ENCODE results near the gene IQCF2.
"Not testable (repeated sequence)": the region's sequence is repeated elsewhere in the genome, so short reads cannot be mapped to it uniquely, and the experiment has no call there.

The IQCF2 gene

DNA sequence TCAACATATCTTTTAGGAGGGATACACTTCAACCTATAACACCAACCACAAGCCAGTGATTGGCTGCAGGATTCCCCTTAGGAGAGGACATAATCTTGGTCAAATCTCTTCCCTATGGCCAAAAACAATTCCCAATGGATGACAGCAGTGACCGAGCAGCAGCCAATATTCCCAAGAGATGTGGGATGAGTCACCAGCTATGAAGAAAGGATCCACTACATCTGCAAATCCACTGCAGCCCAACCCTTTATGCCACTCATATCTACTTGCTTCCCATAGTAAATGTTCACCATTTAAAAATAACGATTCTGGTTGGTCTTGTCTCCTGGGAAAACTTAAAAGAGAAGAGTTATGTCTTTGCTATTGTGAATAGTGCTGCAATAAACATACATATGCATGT is 18.5 kb downstream of the IQCF2 start:
- peak; percentile 14 for DNase-seq

GRCh38 chr3:51886447-51886846 is 25.0 kb downstream of the IQCF2 start:
- no peak for DNase-seq

DNA sequence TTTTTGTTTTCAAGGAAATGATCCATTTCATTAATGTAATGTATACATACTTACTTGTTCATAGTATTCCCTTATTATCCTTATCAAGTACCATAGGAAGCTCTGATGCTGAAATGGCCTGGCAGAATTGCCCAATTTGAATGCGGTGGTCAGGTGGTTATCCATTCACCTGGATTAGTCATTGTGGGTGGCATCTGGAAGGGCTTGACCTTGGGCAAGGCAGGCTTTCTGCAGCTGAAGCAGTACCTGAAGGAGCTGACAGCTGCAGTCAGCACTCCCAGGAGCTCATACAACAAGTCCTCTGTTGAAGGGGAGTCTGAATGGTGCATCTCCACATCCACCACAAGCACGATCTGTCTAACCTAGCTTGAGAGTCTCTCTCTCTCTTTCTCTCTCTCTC is 26.2 kb downstream of the IQCF2 start:
- no peak for DNase-seq

DNA sequence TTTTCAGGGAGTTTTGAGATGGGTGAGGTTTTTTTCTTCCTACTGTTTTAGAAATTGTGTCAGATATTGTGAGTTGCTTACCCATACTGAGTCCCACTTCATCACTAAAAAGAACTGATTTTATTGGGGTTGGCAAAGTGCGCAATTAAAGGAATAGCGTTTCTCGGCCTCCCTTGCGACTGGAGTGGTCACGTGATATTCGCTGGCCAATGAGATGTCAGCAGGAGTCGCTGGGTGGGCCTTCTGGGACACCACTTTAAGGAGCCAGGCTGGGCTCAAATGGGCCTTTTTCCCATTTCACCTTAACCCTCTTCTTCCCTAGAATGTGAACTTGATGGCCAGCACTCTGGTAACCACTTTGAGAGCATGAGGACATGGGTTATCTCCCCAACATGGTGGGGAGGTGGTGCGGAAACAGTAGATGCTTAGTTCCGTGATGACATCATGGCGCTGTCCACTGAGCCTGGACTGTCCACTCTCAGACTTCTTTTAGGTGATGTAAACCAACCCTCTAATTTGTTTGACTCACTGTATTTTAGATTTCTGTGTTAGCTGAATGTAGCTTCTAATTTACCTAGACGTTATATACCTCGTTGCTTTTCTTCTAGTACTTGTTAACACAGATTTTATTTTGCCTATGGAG is 27.2 kb downstream of the IQCF2 start:
- no peak for DNase-seq

GRCh38 chr3:51891242-51892039 is 30.0 kb downstream of the IQCF2 start:
- DNase-seq = no peak

DNA sequence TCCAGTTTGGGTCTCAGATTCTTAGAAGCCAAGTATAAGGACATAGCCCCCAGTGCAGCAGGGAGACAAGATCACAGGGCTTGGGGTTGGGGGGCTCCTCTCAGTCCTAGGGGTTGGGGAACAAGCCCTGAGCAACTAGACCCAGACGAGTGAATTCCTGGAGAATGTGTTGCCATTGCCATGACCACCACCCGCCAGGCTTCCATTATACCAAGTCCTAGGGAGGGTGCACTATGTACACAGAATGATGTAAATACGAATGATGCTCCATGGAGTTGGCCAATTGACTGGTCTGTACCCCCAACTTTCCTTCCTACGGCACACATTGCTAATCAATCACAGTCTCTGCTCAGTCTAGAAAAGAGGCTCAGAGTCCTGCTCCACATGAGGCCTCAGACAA is 33.0 kb downstream of the IQCF2 start:
- no peak for DNase-seq

GRCh38 chr3:51894939-51895338 is 33.5 kb downstream of the IQCF2 start:
- DNase-seq = no peak

GRCh38 chr3:51896607-51897305 is 35.3 kb downstream of the IQCF2 start:
- DNase-seq = no peak

DNA sequence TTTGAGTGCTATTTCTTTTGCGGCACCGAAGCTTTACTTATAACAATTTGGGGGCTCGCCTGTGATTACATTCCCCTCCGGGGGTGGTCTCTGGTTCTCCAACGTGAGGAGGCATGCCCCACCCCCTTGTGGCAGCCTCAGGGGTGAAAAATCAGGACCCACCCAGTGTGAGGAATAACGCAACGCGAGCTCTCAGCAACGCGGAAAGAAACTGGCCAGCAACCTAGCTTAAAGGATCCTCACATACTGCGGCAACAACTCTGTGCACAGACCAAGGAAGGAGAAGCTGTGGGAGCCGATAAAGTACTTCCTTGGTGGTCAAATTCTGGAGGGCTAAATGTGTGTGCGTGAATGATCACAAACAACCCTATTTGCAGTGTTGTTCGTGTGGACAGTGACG is 36.0 kb downstream of the IQCF2 start:
- no peak for DNase-seq

- not testable (repeated sequence) for DNase-seq
Measured at GRCh38 chr3:51900043-51900442, 38.6 kb downstream of the IQCF2 start.

DNA sequence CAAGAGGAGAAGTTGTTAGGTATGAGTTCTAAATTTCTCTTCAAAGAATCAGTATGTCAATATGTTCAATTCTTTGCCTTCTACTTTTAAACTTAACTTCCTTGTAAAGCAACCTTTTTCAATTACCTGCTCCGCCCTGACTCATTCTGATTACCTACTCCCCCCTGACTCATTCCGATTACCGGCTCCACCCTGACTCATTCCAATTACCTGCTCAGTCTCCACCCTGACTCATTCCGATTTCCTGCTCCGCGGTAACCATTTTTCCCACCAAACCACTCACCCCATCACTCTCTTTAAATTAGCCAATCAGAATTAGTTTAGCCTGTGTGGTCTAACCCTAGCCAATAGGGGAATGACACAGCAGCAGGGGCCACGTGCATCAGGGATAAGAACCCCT is 40.9 kb downstream of the IQCF2 start:
- DNase-seq = not testable (repeated sequence)

GRCh38 chr3:51904034-51904823 is 42.8 kb downstream of the IQCF2 start:
- no peak for DNase-seq

GRCh38 chr3:51908026-51908425 is 46.6 kb downstream of the IQCF2 start:
- no peak for DNase-seq

Measured in fibroblast of skin of scalp (primary cell).